GM18861 (cell line): ENCODE data around the gene GET4.
A peak's percentile ranks its signal among the peaks of the same experiment; 100 is the strongest.
"Not testable (repeated sequence)": the region's sequence is repeated elsewhere in the genome, so short reads cannot be mapped to it uniquely, and the experiment has no call there.

Source experiments
- ATAC-seq: cut with Tn5 transposase; IDR thresholded peaks from one replicate; pipeline ENCODE4 v1.9.1; 2021; ENCODE audit not compliant: unreplicated experiment

The GET4 gene

GRCh38 chr7:925601-926000 lies 49.2 kb downstream of the GET4 start:
- ATAC-seq = no peak

GRCh38 chr7:926061-927030 lies 50.0 kb downstream of the GET4 start:
- ATAC-seq = no peak

DNA sequence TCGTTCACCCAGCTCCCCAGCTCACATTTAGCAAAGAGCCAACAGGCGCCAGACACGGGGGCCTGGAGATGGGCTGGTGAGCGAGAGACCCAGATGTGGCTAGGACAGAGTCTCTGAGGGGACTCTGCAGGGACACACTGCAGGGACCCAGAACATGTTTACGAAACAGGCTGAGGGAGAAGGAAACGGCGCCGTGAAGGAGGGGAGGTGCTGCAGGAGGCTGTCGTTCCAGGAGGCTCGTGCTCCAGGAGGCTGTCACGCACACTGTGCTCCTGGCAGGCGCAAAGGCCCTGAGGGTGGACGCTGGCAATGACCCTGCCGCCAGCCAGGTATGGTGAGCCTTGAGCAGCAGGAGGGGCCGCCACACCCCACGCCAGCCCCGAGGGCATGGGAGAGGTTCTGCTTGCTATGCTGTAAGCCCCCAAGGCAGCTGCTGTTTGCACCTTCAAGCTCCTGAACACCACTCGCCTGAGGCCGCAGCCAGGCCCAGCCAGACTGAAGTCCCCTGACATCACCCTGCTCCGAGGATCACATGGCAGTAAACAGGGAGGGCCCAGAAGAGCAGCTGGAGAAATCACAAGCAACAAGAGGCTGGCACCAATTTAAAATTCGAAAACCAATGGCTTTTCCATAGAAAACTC lies 50.8 kb downstream of the GET4 start:
- no peak for ATAC-seq

DNA sequence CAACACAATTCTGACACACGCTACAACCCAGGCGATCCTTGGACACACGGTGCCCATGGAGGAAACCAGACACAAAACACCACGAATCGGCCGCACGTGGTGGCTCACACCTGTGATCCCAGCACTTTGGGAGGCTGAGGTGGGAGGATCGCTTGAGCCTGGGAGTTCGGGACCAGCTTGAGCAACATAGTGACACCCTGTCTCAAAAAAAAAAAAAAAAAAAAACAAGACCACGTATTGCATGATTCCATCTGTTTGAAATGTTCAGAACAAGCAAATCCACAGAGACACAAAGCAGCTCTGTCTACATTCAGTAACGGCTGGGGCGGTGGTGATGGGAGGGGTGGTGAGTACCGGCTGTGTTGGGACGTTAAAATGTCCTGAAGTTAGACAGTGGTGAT lies 53.0 kb downstream of the GET4 start:
- no peak for ATAC-seq

DNA sequence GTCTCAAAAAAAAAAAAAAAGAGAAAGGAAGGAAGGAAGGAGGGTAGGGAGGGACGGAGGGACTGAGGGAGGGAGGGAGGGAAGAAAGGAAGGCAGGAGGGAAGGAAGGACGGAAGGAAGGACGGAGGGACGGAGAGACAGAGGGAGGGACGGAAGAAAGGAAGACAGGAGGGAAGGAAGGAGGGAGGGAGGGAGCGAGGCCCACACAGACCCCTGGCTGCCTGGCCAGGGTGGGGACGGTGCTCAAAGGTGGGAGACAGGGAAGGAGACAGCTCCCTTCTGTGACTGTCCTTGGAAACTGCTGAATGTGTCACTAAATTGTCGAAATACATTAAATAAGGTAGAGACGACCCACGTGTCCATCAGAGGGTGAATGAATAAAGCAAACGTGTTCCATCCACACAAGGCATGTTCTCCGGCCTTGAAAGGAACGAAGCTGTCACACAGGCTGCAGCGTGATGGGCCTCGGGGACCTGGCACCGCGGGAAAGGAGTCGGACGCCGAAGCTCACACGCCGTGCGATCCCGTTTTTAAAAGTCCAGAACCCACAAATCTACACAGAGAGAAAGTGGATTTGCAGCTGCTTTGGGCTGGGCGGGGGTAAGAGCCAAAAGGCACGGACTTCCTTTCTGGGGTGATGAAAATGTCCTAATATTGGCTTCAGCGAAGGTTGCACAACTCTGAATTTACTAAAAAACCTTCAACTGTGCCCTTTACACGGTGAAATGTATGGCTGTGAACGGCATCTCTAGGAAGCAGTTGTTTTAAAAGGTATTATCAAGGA lies 54.8 kb downstream of the GET4 start:
- no peak for ATAC-seq

GRCh38 chr7:931871-932650 lies 55.7 kb downstream of the GET4 start:
- no peak for ATAC-seq

- no peak for ATAC-seq
These were observed 56.3 kb downstream of the GET4 start for GRCh38 chr7:932651-932975.

DNA sequence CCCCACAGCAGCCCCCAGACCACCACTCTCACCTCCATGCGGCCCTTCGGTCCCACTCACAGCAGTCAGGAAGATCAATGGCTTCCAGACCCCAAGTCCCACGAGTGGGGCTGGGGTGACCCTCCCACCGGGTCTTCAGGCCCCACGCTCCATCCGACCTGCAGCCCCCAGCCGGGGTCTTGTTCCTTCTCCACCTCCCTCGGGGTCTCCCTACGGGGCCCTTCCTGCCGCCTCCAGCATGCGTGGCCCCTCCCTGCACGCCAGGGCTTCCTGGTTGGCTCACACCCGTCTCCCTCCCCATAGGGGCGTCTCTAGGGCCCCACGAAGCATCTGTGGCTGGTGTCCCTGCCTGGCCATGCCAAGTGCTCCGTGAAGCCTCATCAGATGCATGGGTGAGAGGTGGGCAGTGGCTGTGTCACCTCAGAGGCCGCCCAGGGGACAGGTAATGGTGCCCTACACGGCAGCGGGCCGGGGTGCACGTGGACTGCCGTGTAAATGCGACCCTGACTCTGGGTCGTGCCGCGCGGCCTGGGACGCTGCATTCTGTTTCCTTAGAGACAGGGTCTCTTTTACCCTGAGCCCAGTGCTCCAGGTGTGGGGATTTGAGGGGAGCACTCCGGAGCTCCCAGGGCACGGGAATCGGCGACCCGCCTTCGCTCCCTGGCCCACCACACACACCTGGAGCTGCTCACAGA lies 58.3 kb downstream of the GET4 start:
- ATAC-seq = no peak

DNA sequence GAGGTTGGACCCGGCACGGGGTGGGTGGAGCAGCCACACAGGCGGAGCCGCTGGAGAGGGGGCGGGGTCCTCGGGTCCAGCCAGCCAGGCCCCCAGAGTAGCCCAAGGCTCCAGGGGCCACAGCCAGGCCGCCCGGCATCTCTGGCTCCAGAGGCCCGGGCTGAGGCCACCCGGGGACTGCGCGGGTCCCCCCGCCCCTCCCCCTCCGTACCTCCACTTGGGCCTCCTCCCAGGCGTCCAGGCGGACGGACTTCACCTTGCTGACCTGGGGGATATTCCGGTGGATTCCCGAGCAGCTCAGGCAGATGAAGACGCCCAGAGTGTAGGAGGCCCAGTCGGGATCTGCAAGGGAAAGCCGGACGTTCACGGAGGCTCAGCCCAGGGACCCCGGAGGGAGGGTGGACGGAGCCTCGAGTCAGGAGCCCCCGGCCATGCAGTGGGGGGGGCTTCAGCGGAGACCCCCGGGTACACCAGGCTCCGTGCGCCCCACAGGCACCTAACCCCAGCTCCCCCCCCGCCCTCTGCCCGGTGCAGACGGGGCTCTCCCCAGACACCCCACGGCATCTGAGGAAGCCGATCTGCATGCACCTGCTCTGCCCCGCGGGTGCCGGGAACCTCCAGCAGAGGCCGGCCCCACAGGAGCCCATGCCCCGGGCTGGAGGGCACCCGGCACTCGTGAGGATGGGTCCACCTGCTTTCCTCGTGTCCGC lies 59.0 kb downstream of the GET4 start:
- ATAC-seq = no peak

GRCh38 chr7:935874-936385 lies 59.6 kb downstream of the GET4 start:
- ATAC-seq = no peak

DNA sequence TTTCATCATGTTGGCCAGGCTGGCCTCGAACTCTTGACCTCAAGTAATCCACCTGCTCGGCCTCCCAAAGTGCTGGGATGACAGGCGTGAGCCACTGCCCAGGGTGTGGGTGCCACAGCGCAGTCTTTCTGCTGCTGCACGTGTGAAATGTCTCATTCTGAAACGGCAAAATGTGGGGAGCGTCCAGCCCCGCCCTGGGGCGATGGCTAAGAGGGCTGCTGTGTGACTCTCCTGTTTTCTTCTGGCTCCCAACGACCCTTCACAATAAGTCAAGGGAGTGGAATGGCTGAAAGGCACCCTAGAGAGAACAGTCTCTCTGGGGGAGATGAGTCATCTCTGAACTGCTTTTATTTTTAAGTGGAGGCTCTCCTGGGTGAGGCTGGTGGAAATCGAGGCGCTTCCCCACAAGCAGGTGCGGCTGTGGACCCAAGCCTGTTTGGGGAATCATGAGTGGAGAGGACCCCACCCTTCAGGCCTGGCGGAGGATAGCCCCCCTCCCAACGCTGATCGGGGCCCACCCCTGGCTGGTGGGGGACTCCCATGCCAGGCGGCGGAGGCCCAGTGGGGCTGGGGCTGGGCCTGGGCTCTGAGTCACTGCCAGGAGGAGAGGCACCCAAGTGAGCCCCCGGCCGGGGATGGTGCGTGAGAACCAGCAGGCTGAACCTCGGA lies 60.2 kb downstream of the GET4 start:
- ATAC-seq = peak; percentile 79

GRCh38 chr7:937856-938484 lies 61.6 kb downstream of the GET4 start:
- ATAC-seq = no peak

DNA sequence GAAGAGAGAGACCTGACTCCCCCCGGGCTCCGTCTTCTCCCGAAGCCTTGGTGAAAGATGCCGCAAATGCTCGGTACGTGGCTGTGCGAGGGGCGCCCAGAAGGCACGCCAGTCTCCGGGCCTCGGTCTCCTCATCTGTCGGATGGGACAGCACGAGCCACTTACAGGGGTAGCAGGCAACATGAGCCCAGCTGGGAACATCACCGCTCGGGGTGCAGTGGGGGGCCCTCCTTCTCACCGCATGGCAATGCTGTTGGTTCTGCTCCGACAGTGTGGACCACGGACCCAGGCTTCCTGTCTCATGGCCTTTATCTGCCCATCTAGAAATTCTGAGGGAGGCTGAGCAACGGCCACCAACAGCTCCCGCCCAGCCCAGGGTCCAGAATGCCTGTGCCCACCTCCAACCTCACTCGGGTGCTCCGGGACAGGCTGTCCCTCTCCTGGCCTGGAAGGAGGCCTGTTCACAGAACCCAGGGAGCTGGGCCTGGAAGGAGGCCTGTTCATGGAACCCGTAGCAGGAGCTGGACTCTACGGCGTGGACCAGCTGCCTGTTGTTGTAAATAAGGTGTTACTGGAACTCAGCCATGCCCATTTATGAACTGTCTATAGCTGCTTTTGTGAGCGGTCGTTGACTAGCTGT lies 62.3 kb downstream of the GET4 start:
- ATAC-seq = no peak

- ATAC-seq = no peak
These were observed 63.5 kb downstream of the GET4 start for GRCh38 chr7:939843-940242.

GRCh38 chr7:940599-941408 lies 64.5 kb downstream of the GET4 start:
- ATAC-seq = no peak

GRCh38 chr7:943793-944192 lies 67.4 kb downstream of the GET4 start:
- ATAC-seq = not testable (repeated sequence)

DNA sequence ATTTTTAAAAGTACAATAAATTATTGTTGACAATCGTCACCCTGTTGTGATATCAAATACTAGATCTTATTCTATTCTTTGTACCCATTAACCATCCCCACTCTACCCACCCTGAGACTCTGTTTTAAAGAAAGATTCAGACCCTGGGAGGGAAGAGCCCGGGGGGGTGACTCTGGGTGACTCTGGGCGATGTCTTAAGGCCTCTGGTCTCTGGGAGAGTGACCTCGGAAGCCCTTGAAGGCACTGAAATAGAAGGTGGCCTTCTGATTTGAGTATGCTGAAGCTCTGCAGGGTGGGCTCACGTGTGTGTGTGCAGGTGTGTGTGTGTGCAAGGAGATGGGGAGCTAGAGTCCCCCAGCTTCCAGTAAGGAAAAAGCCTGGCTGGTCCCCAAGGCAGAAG lies 68.4 kb downstream of the GET4 start:
- ATAC-seq = no peak
